ENCODE results near the gene FANCI.
"Not testable (repeated sequence)": the region's sequence is repeated elsewhere in the genome, so short reads cannot be mapped to it uniquely, and the experiment has no call there.

Gene FANCI

GRCh38 chr15:89226359-89227221 is 17.2 kb upstream of the FANCI start:
- DNase-seq: no peak

DNA sequence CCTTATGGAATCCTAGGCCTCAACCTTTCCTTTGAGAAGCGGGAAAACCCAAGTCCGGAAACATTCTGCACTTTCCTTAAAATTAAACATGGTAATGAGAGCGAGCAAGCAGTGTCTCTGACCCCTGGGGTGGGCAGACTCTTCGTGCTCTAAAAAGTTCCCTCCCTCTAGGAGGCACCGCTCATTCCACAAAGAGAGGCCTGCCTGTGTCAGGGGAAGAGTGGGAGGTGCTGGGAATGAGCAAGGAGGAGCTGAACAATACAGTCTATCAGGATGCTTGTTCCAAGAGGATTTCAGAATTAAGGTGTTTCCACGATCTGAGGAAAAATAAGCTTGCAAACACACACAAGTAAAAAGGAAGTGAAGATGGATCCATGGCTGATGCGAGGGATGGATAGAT is 16.4 kb upstream of the FANCI start:
- no peak for DNase-seq

GRCh38 chr15:89230277-89230676 is 13.5 kb upstream of the FANCI start:
- DNase-seq: no peak

DNA sequence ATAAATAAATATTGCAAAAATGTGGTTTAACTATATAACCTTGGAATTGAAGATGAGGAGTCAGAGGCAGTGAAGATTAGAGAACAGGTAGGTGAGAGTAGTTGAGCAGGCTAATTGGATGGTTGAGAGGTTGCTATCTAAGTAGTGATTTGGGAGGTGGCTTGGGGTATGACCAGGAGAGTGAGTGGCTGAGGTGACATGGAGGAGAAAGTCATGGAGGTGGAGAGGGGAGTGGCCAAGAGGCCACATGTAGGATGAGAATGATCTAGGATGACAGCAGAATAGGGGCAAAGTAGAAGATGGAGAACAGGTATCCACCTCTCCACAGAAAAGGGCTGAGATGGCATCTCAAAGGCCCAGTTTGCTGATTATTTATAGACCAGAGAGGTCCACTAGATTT is 11.9 kb upstream of the FANCI start:
- DNase-seq: no peak

DNA sequence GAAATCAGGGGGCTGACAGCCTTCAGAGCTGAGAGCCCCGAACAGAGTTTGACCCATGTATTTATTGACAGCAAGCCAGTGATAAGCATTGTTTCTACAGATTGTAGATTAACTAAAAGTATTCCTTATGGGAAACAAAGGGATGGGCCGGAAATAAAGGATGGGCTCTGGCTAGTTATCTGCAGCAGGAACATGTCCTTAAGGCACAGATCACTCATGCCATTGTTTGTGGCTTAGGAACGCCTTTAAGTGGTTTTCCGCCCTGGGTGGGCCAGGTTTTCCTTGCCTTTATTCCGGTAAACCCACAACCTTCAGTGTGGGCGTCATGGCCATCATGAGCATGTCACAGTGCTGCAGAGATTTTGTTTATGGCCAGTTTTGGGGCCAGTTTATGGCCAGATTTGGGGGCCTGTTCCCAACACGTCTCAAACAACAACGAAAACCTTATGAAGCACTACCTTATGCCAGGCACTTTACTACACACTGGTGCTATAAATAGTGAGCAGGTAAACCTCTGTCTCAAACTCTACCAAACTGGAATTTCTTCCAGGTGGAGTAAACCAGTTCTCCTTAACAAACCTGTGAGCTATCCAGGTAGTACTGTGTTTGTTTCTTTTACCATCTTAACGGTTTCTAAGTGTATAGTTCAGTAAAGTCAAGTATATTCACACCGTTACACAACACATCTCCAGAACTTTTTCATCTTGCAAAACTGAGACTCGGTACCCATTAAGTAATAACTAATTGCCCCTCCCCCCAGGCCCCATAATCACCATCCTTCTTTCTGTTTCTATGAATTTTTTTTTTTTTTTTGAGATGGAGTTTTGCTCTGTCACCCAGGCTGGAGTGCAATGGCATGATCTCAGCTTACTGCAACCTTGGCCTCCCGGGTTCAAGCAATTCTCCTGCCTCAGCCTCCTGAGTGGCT is 3.6 kb upstream of the FANCI start:
- not testable (repeated sequence) for DNase-seq

- no peak for DNase-seq
Measured at GRCh38 chr15:89243046-89243690, 611 bp upstream of the FANCI start.

DNA sequence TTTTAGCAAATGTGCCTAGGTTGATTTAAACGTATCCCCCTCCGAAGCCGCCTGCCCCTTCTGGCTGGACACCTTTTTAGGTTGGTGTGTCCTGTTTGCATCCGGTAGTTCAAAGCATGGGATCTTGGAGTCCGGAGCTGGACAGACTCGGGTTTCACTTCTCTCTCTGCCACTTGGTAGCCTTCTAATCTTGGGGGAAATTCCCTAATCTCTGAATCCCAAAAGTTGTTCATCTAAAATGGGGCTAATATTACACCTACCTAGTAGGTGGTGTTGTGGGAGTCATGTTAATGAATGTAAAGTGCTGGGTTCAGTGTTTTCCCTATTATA is 760 bp downstream of the FANCI start:
- no peak for DNase-seq

DNA sequence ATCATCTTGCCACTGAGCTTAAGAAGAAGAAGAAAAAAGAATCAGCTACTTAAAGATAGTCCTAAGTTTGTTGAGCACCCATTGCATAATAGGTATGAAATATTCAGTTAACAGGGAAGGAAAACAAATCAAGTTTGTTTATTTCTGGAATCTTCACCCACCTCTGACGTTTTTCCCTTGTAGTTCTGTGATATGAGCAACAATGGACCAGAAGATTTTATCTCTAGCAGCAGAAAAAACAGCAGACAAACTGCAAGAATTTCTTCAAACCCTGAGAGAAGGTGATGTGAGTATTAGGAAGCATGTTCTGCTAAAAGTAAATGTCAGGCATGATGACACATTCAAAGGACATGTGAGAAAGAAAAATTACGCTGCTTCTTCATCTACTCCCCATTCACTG is 3.7 kb downstream of the FANCI start:
- no peak for DNase-seq

DNA sequence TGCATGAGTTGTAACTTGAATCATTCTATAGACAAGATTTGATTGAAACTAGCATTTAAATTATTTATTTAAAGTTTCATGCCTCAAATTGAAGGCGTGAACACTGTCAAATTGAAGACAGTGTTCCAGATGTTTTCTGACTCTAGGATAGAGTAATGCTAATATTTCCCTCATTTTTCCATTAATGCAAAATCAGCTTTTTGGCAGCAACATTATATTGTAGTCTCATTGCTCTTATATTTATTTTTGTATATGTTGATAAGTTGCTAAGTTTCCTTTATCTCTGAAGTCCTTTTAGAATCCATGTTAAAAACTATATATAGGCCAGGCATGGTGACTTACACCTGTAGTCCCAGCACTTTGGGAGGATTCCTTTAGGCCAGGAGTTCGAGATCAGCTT is 4.8 kb downstream of the FANCI start:
- DNase-seq: no peak

DNA sequence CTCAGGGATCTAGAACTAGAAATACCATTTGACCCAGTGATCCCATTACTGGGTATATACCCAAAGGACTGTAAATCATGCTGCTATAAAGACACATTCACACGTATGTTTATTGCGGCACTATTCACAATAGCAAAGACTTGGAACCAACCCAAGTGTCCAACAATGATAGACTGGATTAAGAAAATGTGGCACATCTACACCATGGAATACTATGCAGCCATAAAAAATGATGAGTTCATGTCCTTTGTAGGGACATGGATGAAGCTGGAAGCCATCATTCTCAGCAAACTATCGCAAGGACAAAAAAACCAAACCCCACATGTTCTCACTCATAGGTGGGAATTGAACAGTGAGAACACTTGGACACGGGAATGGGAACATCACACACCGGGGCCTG is 6.4 kb downstream of the FANCI start:
- DNase-seq: not testable (repeated sequence)

- DNase-seq: not testable (repeated sequence)
Measured at GRCh38 chr15:89277281-89277680, 33.5 kb downstream of the FANCI start.

DNA sequence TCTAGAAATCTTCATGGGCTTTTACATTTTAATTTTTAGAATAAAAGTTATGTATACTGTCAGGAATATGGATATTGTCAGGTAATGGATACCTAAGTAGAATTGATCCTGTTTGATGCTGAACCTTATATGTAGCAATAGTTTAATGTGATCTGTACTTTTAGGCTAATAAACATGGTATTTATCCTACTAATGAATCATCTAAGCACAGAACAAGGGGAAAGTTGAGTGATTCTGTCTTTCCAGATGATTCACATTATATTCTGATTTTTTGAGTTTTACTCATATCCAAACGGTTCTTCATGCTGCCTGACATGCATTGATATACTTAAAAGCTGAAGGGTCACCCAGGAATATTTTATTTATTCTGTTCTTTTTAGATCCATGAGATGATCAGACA is 34.5 kb downstream of the FANCI start:
- no peak for DNase-seq

DNA sequence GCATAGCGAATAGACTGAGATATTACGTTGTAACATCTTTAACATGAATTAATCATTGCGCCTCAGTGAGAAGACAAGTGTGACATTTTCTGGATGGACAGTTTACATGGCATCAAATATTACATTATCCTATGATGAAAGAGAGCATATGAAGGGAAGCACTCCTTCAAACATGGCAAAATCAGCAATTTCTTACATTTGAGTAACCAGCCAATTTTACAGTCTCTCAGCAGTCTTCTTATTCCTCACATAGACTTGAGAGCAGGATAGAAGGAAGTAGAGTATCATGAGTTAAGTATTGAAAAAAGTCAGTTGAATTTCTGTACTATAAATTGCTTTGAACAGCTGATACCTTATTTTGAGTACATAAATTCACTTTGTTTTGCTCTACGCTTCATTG is 38.9 kb downstream of the FANCI start:
- DNase-seq: no peak

DNA sequence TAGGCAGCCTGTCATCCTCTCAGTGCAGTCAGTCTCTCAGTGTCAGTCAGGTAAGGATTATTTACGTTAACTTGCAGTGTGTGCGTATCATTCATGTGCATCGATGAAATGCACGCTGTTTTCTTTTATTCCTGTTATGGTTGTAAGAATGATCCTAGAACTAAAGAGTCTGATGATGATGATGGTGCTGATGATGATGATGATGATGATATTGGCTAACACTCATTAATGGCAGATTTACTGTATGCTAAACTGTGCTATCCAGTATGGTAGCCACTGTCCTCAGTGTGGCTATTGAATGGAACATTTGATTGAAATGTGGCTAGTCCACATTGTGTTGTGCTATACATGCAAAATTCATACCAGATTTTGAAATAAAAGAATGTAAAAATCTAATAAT is 39.4 kb downstream of the FANCI start:
- no peak for DNase-seq

DNA sequence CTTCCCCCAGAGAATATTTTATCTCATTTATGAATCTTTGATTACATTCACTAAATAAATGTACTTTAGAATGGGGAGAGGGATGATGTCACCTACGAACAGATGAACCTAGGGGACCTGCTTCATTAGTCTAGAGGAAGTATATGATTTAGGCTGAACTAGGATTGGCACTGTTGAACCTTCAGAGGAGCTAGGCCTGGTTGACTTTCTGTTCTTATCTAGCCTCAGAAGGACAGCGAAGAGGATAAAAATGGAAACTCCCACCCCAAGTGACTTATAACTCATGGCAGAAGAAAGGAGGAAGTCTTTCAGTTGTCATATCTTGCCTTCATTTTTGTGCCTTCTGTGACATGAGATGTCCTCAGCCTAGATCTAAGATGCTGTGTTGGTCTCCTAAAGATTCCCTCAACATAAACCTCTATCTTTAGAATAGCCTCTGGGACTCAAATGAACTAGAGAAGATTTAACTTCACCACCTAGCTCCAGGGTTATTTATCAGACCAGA is 48.2 kb downstream of the FANCI start:
- no peak for DNase-seq

DNA sequence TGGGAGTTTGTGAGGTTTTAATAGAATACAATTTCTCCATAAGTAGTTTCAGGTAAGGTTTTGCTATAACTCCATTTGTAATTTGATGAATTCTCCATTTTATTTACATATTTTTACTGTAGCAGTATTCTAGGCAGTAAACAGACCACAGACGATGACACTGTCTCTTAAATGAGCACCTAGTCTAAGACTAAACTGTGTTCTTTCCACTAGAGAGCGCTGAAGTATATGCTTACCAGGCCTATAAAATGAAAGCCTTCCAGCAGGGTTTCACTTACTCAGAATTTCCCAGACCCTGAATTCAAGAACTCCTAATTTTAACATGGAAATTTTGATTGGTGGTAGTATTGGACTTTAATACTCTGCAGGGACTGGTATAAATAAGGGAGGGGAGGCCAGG is 49.2 kb downstream of the FANCI start:
- no peak for DNase-seq

- DNase-seq: no peak
Measured at GRCh38 chr15:89299896-89300295, 56.1 kb downstream of the FANCI start.

DNA sequence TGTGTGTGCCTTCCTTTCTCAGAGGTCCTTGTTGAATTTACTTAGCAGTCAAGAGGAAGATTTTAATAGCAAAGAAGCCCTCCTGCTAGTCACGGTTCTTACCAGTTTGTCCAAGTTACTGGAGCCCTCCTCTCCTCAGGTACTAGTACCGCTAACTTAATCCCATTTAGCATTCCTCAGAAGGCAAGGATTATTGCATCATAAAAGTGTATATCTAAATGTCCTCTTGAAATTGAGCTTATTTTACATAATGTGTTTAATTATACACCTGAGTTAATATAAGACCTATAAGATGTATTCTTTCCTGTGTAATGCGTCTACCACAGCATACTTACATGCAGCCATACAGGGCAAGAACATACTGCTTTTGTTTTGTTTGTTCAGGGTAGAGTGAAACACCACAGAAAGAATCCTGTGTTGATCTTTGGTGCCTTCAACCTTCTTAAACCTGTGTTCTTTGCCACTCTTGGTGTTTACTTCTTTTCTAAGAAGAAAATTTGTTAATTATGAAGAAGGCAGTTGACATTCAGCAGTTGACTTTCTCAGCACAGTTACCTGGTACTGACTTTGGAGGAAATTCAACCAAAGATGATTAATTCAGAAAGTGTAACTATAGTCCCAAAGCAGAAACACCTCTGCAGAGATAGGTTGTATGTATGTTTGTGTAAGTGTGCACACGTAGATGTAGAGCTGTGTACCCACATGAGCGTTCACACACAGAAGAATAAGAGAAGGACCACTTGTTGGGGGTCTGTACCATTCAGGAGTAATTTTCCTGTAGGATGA is 57.7 kb downstream of the FANCI start:
- DNase-seq: peak; percentile 60

DNA sequence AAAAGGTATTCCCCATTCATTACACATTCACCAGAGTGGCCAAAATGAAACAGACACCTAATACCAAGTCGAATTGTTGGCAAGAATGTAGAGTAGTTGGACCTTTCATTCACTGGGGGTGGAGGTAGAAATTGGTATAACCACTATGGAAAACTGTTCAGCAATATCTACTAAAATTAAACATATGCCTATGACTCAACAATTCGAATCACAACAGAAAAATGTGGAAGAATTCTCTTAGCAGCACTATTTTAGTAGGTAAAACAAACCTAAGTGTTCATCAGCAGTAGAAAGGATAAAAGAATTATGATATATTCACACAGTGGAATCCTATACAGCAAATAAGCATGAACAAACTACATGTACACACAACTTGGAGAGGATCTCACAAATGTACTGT is 60.2 kb downstream of the FANCI start:
- no peak for DNase-seq

DNA sequence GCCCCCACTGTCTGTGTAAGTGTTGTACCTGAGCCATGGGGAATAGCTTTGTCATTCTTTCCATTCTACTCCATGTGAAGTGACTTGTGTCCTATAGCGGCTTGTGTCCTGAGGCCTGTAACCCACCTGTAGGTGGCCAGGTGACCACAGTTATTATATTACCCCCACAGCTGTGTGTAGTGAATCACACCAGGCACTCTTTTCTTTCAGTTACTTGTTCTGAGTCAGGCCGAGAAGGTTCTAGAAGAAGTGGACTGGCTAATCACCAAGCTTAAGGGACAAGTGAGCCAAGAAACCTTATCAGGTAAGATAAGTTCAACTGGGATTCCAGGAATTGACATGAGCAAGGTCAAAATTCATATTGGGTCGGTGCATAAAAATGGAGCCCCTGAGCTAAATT is 61.6 kb downstream of the FANCI start:
- DNase-seq: no peak

DNA sequence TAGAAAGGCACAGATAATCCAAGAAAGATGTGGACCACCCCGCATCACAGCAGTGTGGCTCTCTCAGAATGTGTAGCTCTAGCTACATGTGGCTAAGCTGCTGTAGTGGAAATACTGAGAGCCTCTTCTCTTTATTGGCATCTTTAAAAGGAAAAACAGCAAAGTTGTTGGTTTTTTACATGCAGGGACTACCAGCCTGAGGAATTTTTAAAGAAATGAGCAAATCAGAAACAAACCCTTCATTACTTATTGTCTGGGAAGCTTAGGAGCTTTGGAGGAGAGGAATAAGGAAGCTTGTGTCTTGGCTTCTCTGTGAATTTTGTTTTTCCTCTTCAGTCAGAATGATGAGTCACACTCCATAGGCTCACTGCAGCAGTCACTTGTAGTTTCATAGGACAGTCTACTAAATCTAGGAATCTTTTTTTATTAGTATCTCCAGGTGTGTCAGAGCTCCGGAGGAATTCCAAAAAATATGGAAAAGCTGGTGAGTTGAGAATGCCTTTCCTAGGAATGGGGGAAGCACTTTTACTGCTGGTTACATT is 63.3 kb downstream of the FANCI start:
- no peak for DNase-seq

DNA sequence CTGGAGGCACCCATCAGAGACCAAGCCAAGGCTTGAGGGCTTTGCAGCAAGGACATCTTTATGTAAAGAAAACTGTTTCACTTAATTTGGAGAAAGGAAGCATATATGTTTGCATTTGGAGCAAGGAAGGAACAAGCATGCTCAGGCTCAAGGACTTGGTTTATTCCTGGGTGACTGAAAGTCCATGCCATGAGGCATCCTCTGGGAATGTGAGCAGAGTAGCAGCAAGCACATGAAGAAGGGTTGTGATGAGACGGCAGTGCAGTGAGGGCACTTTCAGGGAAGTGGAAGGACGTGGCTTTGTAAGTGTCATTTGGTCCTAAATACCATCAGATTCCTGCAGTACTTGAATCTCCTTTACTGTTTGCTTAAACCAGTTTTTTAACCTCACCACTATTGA is 64.0 kb downstream of the FANCI start:
- no peak for DNase-seq
